Measurements from ENCODE around the gene MAP3K3. TPM values are rescaled to one million over a fixed set of nuclear protein-coding genes. Genes with fewer than 3 reads are reported as not detected.

MAP3K3 gene
- total and polyA plus RNA-seq, 2 experiments from 2014 or later = 28.1 to 31.9 TPM

- H3K4me3 ChIP-seq = no peak overlapping the region
- H3K36me3 ChIP-seq = peaks cover 9% of the 10 kb centered on the region
- H3K27me3 ChIP-seq = no peaks in the 10 kb centered on the region
- peaks cover 18% of the 10 kb centered on the region for H3K4me1 ChIP-seq (ENCODE audit: low read depth)
- TF ChIP-seq CTCF (IDR thresholded peaks at IDR 0.05; ENCODE audit: low read depth, low read length) = no peak
- H3K9me3 ChIP-seq (ENCODE audit: low read depth) = no peaks in the 10 kb centered on the region
- H3K27ac ChIP-seq = no peak overlapping the region
- DNase-seq (ENCODE audit: low read depth in 1 of 2, low spot score in 1 of 2) = no peak
These were observed 57.0 kb downstream of the MAP3K3 start for GRCh38 chr17:63679214-63679613.

- no peak overlapping the region for H3K27ac ChIP-seq
- H3K4me1 ChIP-seq (ENCODE audit: low read depth) = peaks cover 8% of the 10 kb centered on the region
- no peak overlapping the region for H3K4me3 ChIP-seq
- no peaks in the 10 kb centered on the region for H3K9me3 ChIP-seq (ENCODE audit: low read depth)
- no peak for TF ChIP-seq CTCF (IDR thresholded peaks at IDR 0.05; ENCODE audit: low read depth, low read length)
- peaks cover 16% of the 10 kb centered on the region for H3K36me3 ChIP-seq
- DNase-seq (ENCODE audit: low read depth in 1 of 2, low spot score in 1 of 2) = no peak
- H3K27me3 ChIP-seq = no peaks in the 10 kb centered on the region
These were observed 58.5 kb downstream of the MAP3K3 start for GRCh38 chr17:63680700-63681099.

- Histone ChIP-seq H3K9me3 (ENCODE audit: low read depth) (no peaks in the 10 kb centered on the region), H3K27me3 (no peaks in the 10 kb centered on the region), H3K4me1 (ENCODE audit: low read depth) (no peaks in the 10 kb centered on the region), H3K36me3 (peaks cover 16% of the 10 kb centered on the region), H3K27ac (no peak overlapping the region), H3K4me3 (no peak overlapping the region)
- TF ChIP-seq CTCF (IDR thresholded peaks at IDR 0.05; ENCODE audit: low read depth, low read length) = no peak
- DNase-seq (ENCODE audit: low read depth in 1 of 2, low spot score in 1 of 2) = no peak
These were observed 59.3 kb downstream of the MAP3K3 start for GRCh38 chr17:63681530-63681929.

GRCh38 chr17:63682441-63682840, 60.2 kb downstream of the MAP3K3 start:
- no peak for TF ChIP-seq CTCF (IDR thresholded peaks at IDR 0.05; ENCODE audit: low read depth, low read length)
- no peak for DNase-seq (ENCODE audit: low read depth in 1 of 2, low spot score in 1 of 2)
- Histone ChIP-seq H3K9me3 (ENCODE audit: low read depth) (no peaks in the 10 kb centered on the region), H3K4me3 (no peak overlapping the region), H3K4me1 (ENCODE audit: low read depth) (no peaks in the 10 kb centered on the region), H3K27me3 (no peaks in the 10 kb centered on the region), H3K27ac (no peak overlapping the region), H3K36me3 (peaks cover 16% of the 10 kb centered on the region)

- Histone ChIP-seq H3K9me3 (ENCODE audit: low read depth) (no peaks in the 10 kb centered on the region), H3K36me3 (peaks cover 16% of the 10 kb centered on the region), H3K4me1 (ENCODE audit: low read depth) (no peaks in the 10 kb centered on the region), H3K27me3 (no peaks in the 10 kb centered on the region), H3K4me3 (no peak overlapping the region), H3K27ac (no peak overlapping the region)
- no peak for DNase-seq (ENCODE audit: low read depth in 1 of 2, low spot score in 1 of 2)
- no peak for TF ChIP-seq CTCF (IDR thresholded peaks at IDR 0.05; ENCODE audit: low read depth, low read length)
These were observed 60.8 kb downstream of the MAP3K3 start for GRCh38 chr17:63682981-63683380.

GRCh38 chr17:63685041-63685440, 62.8 kb downstream of the MAP3K3 start:
- no peak overlapping the region for H3K4me3 ChIP-seq
- H3K36me3 ChIP-seq = peaks cover 20% of the 10 kb centered on the region
- DNase-seq (ENCODE audit: low read depth in 1 of 2, low spot score in 1 of 2) = peak in 1 of 2 donors; percentile 28
- no peak overlapping the region for H3K27ac ChIP-seq
- H3K27me3 ChIP-seq = no peaks in the 10 kb centered on the region
- H3K4me1 ChIP-seq (ENCODE audit: low read depth) = no peaks in the 10 kb centered on the region
- no peak for TF ChIP-seq CTCF (IDR thresholded peaks at IDR 0.05; ENCODE audit: low read depth, low read length)
- H3K9me3 ChIP-seq (ENCODE audit: low read depth) = no peaks in the 10 kb centered on the region
